ENCODE data around the gene P4HTM.

P4HTM gene

GRCh38 chr3:48983096-48983495, 6.9 kb upstream of the P4HTM start:
- no peak for DNase-seq (ENCODE audit: low read depth in 2 of 3, low spot score in 2 of 3)

GRCh38 chr3:48984663-48985062, 5.4 kb upstream of the P4HTM start:
- no peak for DNase-seq (ENCODE audit: low read depth in 2 of 3, low spot score in 2 of 3)

DNA sequence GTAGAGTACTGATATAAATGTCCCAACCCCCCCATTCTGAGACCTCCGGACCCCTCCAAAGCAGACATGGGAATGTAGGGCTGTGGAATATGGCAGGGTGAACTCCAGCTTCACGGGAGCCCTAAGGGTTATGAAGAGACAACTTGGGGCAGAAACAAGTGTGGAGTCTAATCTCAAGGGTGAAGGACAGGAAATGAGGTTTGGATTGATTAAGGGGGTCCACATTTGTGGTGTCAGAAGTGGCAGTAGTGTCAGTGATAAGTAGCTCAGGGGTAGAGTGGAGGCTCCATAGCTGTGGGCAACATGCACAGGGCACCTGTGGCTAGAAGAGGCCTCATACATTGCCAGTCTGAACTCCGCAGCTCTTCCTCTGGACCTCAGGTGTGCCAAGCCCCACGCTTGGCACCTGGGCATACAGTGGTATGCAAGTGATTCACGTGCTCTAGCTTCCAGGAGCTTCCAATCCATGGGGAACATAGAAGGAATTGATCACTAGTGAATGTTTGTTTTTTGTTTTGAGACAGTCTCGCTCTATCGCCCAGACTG, 4.1 kb upstream of the P4HTM start:
- DNase-seq (ENCODE audit: low read depth in 2 of 3, low spot score in 2 of 3), result no peak

DNA sequence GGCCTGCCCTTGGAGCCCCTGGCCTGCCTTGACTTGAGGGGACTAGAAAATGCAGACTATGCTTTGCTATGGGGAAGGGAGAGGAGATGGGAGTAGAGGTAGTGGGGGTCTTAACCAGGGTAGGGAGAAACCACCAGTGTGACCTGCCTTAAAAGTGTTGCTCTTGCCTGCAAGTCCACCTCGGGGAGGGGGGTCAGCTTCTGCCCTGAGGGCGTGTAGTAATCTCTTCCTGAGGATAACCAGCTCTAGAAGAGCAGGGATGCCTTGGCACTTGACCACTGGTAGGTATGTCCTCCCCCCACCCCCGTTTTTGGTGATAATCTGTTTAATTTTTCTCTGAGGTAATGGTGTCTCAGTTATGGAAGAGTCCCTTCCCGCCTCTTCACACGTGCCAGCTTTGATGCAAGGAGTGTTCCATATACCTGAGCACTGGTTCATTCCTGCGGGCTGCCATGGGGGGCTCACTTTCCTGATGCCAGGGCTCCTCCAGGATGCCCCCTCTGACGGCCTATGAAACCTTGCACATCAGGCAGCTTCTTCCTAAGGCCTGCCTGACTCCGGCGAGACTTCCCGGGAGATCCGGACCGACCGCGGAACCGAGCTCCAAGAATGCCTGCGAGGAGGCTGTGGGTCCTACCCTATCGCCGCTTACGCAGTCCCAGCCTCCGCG, 780 bp upstream of the P4HTM start:
- no peak for DNase-seq (ENCODE audit: low read depth in 2 of 3, low spot score in 2 of 3)

GRCh38 chr3:48990636-48991469, 812 bp downstream of the P4HTM start:
- no peak for DNase-seq (ENCODE audit: low read depth in 2 of 3, low spot score in 2 of 3)

DNA sequence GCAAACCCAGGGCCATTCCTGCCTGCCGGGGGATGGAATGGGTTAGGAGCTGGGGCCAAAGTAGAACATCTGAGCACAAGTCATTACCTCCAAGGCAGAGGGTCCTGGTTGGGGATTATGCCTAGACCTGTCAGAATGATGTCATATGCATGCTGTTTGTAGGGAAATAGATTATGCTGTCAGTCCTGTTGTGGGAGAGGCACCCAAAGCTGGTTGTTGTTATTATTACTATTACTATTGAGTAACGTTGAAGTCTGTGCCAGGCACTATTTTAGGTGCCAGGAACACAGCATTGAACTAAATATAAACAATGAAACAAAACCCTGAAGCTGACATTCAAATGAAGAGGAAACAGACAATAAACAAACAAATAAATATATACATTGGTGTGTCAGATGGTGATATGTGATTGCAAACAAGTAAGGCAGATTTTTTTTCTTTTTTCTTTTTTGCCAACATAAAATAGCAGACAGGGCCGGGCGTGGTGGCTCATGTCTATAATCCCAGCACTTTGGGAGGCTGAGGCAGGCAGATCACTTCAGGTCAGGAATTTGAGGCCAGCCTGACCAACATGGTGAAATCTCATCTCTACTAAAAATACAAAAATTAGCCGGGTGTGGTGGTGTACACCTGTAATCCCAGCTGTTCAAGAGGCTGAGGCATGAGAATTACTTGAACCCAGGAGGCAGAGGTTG, 2.0 kb downstream of the P4HTM start:
- no peak for DNase-seq (ENCODE audit: low read depth in 2 of 3, low spot score in 2 of 3)

GRCh38 chr3:48993834-48994233, 3.8 kb downstream of the P4HTM start:
- no peak for DNase-seq (ENCODE audit: low read depth in 2 of 3, low spot score in 2 of 3)

GRCh38 chr3:48996640-48997039, 6.6 kb downstream of the P4HTM start:
- no peak for DNase-seq (ENCODE audit: low read depth in 2 of 3, low spot score in 2 of 3)

DNA sequence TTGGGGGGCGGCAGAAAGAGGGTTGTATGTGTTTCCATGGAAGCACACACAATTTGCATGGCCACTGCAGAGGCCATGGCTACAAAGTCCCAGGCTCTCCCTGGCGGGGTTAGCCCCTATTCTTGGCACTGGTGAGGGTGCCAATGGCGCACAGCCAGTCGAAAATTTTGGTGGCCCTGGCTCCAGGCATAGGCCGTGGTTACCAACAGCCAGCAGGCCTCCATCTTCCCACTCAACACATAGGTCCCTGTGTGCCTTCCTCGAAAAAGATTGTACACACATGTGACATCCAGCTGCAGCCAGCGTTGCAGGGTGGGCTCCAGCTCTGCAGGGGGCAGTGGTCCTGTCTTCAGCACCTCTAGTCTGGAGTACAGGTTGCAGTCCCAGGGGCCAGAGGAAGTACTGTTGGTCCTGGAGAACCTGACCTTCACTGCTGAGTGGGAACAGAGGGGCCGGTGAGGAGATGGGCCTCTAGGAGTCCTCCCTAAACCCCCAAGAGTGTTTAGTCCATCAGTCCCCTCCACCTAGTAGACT, 7.1 kb downstream of the P4HTM start:
- DNase-seq (ENCODE audit: low read depth in 2 of 3, low spot score in 2 of 3), result no peak

DNA sequence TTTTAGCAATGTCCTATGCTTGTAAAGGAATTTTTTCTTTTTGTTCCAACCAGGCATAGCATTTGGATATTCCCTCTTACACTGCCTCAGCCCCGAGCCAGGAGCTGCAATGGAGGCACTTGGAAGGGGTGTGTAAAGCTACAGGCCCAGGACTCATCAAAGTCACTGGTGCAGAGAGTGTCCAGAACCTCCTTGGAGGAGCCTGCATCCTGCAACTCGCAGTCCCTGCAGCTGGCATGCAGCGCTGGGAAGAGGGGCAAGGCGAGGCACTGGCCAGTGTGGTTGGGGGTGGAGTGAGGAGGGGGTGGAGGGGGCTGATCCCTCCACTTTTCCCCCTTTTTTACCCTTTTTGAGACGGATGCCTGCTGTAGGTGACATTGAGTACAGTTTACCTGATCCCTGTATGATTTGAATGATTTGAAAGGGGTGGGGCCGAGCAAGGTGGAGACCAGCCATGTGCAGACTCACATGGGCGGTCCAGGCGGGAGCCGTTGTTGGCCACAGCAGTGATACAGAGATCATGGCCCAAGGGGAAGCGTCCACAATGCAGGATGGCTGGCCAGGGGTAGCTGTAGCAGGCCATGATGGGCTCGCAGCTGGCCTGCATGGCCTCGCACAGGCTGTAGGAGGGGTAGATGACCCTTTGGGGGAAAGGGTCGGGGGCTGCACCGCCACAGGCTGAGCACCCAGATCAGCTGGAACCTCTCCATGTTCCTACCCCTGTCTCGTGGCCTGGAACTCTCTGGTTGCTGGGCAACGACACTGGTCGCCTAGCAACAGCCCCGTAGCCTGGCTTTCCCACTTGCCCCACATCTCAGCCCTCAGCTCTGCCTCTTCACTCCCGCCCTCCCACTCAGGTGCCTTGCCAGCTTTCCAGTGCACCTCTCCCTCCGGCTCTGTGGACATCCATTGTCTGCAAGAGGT, 7.9 kb downstream of the P4HTM start:
- no peak for DNase-seq (ENCODE audit: low read depth in 2 of 3, low spot score in 2 of 3)

DNA sequence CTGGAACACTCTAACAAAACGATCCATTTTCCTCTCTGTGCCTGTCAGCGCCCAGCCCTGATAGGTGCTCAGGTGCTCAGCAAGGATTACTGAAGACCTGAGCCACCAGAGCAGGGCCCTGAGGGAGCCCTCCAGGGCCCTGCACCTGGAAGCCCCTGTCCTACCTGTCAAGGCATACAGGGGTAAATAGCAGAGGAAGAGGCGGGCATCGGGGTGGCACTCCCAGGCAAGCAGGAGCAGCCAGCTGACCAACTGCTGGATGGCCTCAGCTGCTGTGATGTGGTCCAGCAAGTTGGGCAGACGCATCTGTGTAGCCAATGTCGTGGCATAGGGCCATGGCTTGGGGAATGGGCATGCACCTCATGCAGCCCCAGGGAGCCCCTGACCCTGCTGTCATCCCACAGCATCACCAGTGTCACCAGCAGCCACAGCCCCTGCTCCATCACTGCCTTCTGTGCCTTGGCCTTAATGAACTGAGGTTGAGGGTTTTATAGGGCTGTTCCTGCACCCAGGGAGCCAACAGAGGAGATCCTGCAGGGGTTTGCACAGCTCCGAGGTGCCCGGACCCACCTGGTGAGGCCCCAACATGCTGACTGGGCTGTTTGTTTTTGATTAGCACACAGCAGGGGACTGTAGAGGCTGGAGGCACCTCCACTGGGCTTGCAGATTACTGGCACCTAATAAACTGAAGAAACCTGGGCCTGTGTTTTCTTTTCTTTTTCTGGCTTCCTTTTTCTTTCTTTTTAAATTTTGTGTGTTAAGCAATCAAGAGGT, 9.2 kb downstream of the P4HTM start:
- no peak for DNase-seq (ENCODE audit: low read depth in 2 of 3, low spot score in 2 of 3)

DNA sequence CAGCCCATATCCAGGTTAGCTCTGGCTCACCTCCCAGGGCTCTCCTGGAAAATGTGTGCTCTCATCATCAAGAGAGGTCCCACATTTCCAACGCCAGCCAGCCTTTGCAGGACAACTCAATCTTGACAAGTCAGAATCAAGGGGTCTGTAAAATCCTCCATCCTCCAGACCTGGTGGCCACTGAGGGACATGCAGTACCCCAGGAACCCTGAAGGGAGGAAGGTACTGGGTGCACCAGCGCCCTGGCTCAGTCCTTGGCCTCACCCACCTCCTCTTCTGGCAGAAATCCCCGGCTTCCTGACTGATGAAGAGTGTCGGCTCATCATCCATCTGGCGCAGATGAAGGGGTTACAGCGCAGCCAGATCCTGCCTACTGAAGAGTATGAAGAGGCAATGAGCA, 11.1 kb downstream of the P4HTM start:
- no peak for DNase-seq (ENCODE audit: low read depth in 2 of 3, low spot score in 2 of 3)

- no peak for DNase-seq (ENCODE audit: low read depth in 2 of 3, low spot score in 2 of 3)
Observed at GRCh38 chr3:49004352-49005302, 14.6 kb downstream of the P4HTM start.

DNA sequence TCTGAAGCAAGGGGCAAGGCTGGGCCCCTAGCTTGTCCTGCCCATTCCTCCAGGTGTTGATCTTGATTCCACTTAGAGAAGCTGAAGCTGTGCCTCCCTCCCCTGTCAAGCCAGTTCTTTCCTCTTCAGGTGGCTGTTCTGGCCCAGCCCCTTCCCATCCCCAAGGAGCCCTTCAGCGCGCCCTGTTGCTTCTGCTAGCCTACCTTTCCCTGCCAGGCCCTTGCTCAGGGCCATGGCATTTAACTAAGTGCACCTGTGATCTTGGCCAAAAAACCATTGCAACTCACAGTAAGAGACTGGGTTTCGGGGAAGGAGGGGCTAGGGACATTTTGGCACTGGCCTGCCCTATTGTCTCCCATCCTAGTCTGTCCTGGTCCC, 15.3 kb downstream of the P4HTM start:
- DNase-seq (ENCODE audit: low read depth in 2 of 3, low spot score in 2 of 3), result no peak

- DNase-seq (ENCODE audit: low read depth in 2 of 3, low spot score in 2 of 3), result no peak
Observed at GRCh38 chr3:49005998-49006397, 16.0 kb downstream of the P4HTM start.

GRCh38 chr3:49006408-49007067, 16.5 kb downstream of the P4HTM start:
- DNase-seq (ENCODE audit: low read depth in 2 of 3, low spot score in 2 of 3), result no peak

DNA sequence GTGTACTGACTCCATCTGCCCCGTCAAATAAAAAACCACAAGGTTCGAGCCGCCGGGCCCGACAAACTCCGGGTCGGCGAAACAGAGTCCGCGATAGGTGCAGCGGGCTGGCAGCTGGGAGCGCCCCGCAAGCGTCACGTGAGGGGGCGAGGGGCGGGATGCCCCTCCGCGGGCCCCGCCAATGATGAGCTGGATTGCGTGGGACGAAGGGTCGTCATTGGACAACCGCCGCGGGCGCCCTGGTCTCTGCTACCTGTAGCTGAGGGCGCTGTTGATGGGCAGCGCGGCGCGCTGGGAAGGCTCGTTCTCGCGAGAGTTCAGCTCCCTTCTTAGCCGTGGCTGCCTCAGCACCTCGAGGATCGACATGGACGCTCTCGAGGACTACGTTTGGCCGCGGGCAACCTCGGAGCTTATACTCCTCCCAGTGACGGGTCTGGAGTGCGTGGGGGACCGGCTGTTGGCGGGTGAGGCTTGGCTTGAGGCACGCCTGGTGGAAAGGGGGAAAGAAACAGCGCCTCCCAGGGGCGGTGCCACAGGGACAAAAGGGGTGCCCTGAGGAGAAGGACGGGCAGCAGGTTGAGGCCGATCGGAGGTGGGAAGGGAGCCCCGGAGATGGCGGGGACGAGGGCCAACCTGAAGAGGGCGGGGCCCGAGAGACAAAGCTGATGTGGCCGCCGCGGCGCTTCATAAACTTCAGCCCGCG, 17.2 kb downstream of the P4HTM start, which contains the start of gene WDR6:
Gene WDR6 (plus strand): TSS at position 324 of the 703 bp plus-strand sequence. CDS start 41 bp downstream, at position 365.
- DNase-seq (ENCODE audit: low read depth in 2 of 3, low spot score in 2 of 3), result peak; percentile 87 to 96 (median 90)

Measured in activated CD8-positive, alpha-beta memory T cell treated with anti-CD3 and anti-CD28 coated beads for 48 hours (primary cell).